ENCODE measurements around the gene ACBD4. TPM values are rescaled to one million over a fixed set of nuclear protein-coding genes. Genes with fewer than 3 reads are reported as not detected.
A peak's percentile ranks its signal among the peaks of the same experiment; 100 is the strongest.

Gene ACBD4
- total and polyA plus RNA-seq, 7 experiments from 2014 or later = 12.3 to 59.5 (median 19.8) TPM

DNA sequence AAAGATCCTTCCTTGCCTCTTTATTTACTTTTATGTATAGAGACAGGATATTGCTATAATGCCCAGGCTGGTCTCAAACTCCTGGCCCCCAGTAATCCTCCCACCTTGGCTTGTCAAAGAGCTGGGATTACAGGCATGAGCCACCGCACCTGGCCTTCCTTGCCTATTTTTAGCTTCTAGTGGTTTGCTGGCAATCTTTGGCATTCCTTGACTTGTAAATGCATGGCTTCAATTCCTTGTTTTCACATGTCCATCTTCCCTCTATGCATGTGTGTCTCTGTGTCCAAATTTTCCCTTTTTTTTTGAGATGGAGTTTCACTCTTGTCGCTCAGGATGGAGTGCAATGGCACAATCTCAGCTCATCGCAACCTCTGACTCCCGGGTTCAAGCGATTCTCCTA is 48.7 kb downstream of the ACBD4 start:
- POLR2A ChIA-PET = interaction anchor here (1.0 kb wide), 1 partner anchor 10 kb away, joined by 3 read pairs; no protein-coding TSS in a partner anchor
- no peaks in the 10 kb centered on the region for H3K4me1 ChIP-seq (ENCODE audit: control insufficient read depth in 2 of 2, insufficient read depth in 2 of 2, low read length in 2 of 2)
- no peaks in the 10 kb centered on the region for H3K27me3 ChIP-seq (ENCODE audit: control insufficient read depth in 2 of 2, insufficient read depth in 2 of 2, low read length in 2 of 2)
- no peaks in the 10 kb centered on the region for H3K9me3 Mint-ChIP-seq
- ATAC-seq = no peak
- CTCF ChIA-PET = interaction anchor here (1.3 kb wide), 1 partner anchor 49 kb away, joined by 5 read pairs; the partner anchor contains the start of gene ACBD4
- peak overlapping the region in 1 of 9 donors; percentile 9 for H3K27ac Mint-ChIP-seq
- intact Hi-C loops (cut with micrococcal nuclease) = no loop called here
- H3K4me1 Mint-ChIP-seq = no peaks in the 10 kb centered on the region
- H3K9me3 ChIP-seq (ENCODE audit: control insufficient read depth in 2 of 3, low read length in 3 of 3) = no peaks in the 10 kb centered on the region
- no peak overlapping the region for H3K4me3 ChIP-seq (ENCODE audit: low read length)
- H3K27ac ChIP-seq (ENCODE audit: low read depth, low read length) = no peak overlapping the region
- no peaks in the 10 kb centered on the region for H3K36me3 Mint-ChIP-seq
- DNase-seq = no peak
- no peak overlapping the region for H3K4me3 Mint-ChIP-seq
- no peaks in the 10 kb centered on the region for H3K36me3 ChIP-seq (ENCODE audit: control insufficient read depth in 2 of 3, insufficient read depth in 3 of 3, low read length in 3 of 3)
- peaks cover 0 to 2% (median 0%) of the 10 kb centered on the region in 5 donors for H3K27me3 Mint-ChIP-seq

DNA sequence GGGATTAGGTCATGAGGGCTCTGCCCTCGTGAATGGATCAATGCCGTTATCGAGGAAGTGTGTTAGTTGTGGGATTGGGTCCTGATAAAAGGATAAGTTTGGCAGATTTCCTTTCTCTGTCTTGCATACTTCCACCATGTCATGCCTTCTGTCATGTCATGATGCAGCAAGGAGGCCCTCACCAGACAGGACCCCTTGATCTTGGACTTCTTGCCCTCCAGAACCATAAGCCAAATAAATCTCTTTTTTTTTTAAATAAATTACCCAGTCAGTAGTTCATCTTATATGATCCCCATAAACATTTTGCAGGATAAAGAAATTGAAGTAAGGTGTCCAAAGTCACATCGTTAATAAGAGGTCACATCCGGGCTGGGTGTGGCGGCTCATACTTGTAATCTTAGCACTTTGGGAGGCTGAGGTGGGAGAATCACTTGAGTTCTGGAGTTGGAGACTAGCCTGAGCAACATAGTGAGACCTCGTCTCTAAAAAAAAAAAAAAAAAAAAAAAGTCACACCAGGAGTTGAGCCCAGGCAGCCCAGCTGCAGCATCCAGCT is 51.4 kb downstream of the ACBD4 start:
- Histone ChIP-seq H3K9me3 (ENCODE audit: control insufficient read depth in 2 of 3, low read length in 3 of 3) (no peaks in the 10 kb centered on the region), H3K4me3 (ENCODE audit: low read length) (no peak overlapping the region), H3K27me3 (ENCODE audit: control insufficient read depth in 2 of 2, insufficient read depth in 2 of 2, low read length in 2 of 2) (no peaks in the 10 kb centered on the region), H3K27ac (ENCODE audit: low read depth, low read length) (no peak overlapping the region), H3K4me1 (ENCODE audit: control insufficient read depth in 2 of 2, insufficient read depth in 2 of 2, low read length in 2 of 2) (no peaks in the 10 kb centered on the region), H3K36me3 (ENCODE audit: control insufficient read depth in 2 of 3, insufficient read depth in 3 of 3, low read length in 3 of 3) (no peaks in the 10 kb centered on the region)
- Mint-ChIP-seq H3K4me1 (no peaks in the 10 kb centered on the region), H3K4me3 (no peak overlapping the region), H3K36me3 (no peaks in the 10 kb centered on the region), H3K9me3 (no peaks in the 10 kb centered on the region), H3K27me3 (peaks cover 0 to 2% (median 0%) of the 10 kb centered on the region in 5 donors), H3K27ac (no peak overlapping the region)
- POLR2A ChIA-PET = no interaction called here
- DNase-seq (no peak), ATAC-seq (no peak)
- intact Hi-C loops (cut with micrococcal nuclease) = no loop called here
- CTCF ChIA-PET = interaction anchor here (0.7 kb wide), 1 partner anchor 239 kb away, joined by 3 read pairs; no protein-coding TSS in a partner anchor

DNA sequence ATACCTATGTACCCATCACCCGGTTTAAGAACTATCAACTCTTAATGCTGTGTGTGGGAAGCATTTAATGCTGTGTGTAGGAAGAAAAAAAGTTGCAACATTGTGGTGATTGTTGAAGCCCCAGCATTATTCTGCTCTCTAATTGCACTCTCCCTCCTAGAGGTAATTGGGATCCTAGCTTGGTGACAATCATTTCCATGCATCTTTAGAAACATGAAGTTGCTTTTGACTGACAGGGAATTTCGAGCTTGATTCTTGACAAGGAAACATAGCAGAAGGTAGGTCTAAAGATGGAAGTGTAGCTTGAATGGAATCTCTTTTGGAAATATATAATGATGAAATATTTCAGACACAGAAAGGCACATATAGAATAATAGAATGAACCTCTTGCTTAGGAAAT is 53.5 kb downstream of the ACBD4 start:
- Histone ChIP-seq H3K4me3 (ENCODE audit: low read length) (no peak overlapping the region), H3K36me3 (ENCODE audit: control insufficient read depth in 2 of 3, insufficient read depth in 3 of 3, low read length in 3 of 3) (no peaks in the 10 kb centered on the region), H3K4me1 (ENCODE audit: control insufficient read depth in 2 of 2, insufficient read depth in 2 of 2, low read length in 2 of 2) (no peaks in the 10 kb centered on the region), H3K9me3 (ENCODE audit: control insufficient read depth in 2 of 3, low read length in 3 of 3) (no peaks in the 10 kb centered on the region), H3K27ac (ENCODE audit: low read depth, low read length) (no peak overlapping the region), H3K27me3 (ENCODE audit: control insufficient read depth in 2 of 2, insufficient read depth in 2 of 2, low read length in 2 of 2) (no peaks in the 10 kb centered on the region)
- ATAC-seq (no peak), DNase-seq (no peak)
- Mint-ChIP-seq H3K9me3 (no peaks in the 10 kb centered on the region), H3K4me3 (no peak overlapping the region), H3K4me1 (no peaks in the 10 kb centered on the region), H3K36me3 (no peaks in the 10 kb centered on the region), H3K27ac (no peak overlapping the region), H3K27me3 (no peaks in the 10 kb centered on the region)
- CTCF ChIA-PET = interaction anchor here (0.7 to 1.6 kb wide), 3 partner anchors 8 to 53 kb away, joined by 3 to 9 read pairs (median 3); partner anchors contain the start of gene ACBD4
- intact Hi-C loops (cut with micrococcal nuclease) = no loop called here
- POLR2A ChIA-PET = no interaction called here

DNA sequence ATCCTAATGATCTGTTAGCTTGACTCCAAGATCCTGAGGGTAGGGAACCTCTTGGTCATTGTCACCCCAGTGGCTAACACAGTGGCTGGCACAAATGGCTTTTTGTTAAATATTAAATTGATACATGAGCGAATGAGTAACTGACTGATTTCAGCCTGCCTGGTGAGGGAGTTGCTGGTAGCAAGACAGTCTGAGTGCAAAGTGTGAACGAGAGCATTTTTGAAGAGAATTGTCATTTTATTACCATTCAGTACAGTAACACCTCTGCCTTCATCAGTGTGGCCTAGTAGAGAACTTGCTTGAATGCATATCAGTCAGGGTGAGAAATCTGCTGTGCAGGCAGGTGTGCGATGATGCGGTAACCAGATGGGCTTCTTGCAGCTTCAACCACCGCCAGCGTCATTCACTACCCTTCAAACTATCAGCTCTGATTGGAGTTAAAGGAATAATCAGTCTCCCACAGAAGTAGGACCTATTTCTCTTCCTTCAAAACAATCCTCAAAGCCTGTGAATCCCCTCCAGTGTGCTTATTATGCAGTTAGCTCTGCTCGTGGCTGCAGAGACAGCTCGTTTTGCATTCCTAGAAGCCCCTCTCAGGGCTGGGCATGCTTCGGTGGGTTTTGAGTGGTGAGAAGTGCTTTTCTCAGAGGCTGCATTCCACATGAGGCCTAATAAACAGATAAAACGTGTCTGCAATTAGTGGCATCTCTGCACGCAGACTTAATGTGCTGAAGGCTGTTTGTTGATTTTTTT is 55.2 kb downstream of the ACBD4 start:
- Mint-ChIP-seq H3K4me3 (no peak overlapping the region), H3K9me3 (peaks cover 0 to 3% (median 0%) of the 10 kb centered on the region in 11 donors), H3K4me1 (no peaks in the 10 kb centered on the region), H3K36me3 (peaks cover 0 to 1% (median 0%) of the 10 kb centered on the region in 5 donors), H3K27ac (peak overlapping the region in 1 of 9 donors; percentile 33), H3K27me3 (no peaks in the 10 kb centered on the region)
- intact Hi-C loops (cut with micrococcal nuclease) = no loop called here
- Histone ChIP-seq H3K4me1 (ENCODE audit: control insufficient read depth in 2 of 2, insufficient read depth in 2 of 2, low read length in 2 of 2) (no peaks in the 10 kb centered on the region), H3K27ac (ENCODE audit: low read depth, low read length) (no peak overlapping the region), H3K36me3 (ENCODE audit: control insufficient read depth in 2 of 3, insufficient read depth in 3 of 3, low read length in 3 of 3) (no peaks in the 10 kb centered on the region), H3K4me3 (ENCODE audit: low read length) (no peak overlapping the region), H3K9me3 (ENCODE audit: control insufficient read depth in 2 of 3, low read length in 3 of 3) (no peaks in the 10 kb centered on the region), H3K27me3 (ENCODE audit: control insufficient read depth in 2 of 2, insufficient read depth in 2 of 2, low read length in 2 of 2) (no peaks in the 10 kb centered on the region)
- ATAC-seq = no peak
- no peak for DNase-seq
- POLR2A ChIA-PET = interaction anchor here (0.6 to 1.2 kb wide), 2 partner anchors 25 to 29 kb away, joined by 3 to 5 read pairs; partner anchors contain the start of gene HEXIM2
- CTCF ChIA-PET = interaction anchor here (0.5 to 1.3 kb wide), 6 partner anchors 11 to 277 kb away, joined by 3 to 9 read pairs (median 4); partner anchors contain the start of gene ACBD4

Small RNAs within 50 kb of the gene (microRNA-seq; reads per million reads assigned to microRNA genes)
- gene MIR6784 (ENCODE audit: borderline microRNAs expressed) = not detected

Other genes starting within 250 kb of the ACBD4 start
- 100 to 1,000 TPM in 4 of 5 experiments, 10 to 100 TPM in 1; 94.3 to 157 (median 120) TPM for gene EFTUD2, start 236.2 kb upstream of the ACBD4 start, total RNA-seq
- 10 to 100 TPM; 53.1 to 68.2 TPM for gene EFTUD2, start 236.2 kb upstream of the ACBD4 start, polyA plus RNA-seq
- not detected for gene GFAP, start 220.2 kb upstream of the ACBD4 start, total RNA-seq
- under 1 TPM in 1 of 2 donors, not detected in 1; 0.16 TPM for gene GFAP, start 220.2 kb upstream of the ACBD4 start, polyA plus RNA-seq
- gene KIF18B, start 187.9 kb upstream of the ACBD4 start, total RNA-seq = 10 to 100 TPM in 1 of 5 experiments, under 1 TPM in 1, not detected in 3; 0.17 to 57.2 TPM
- not detected for gene KIF18B, start 187.9 kb upstream of the ACBD4 start, polyA plus RNA-seq
- gene C1QL1, start 167.4 kb upstream of the ACBD4 start, total RNA-seq = under 1 TPM in 1 of 5 experiments, not detected in 4; 0.29 TPM
- not detected for gene C1QL1, start 167.4 kb upstream of the ACBD4 start, polyA plus RNA-seq
- 10 to 100 TPM; 14.2 to 36.8 (median 29.8) TPM for gene DCAKD, start 84.1 kb upstream of the ACBD4 start, total RNA-seq
- 10 to 100 TPM; 16.9 to 27.6 TPM for gene DCAKD, start 84.1 kb upstream of the ACBD4 start, polyA plus RNA-seq
- 100 to 1,000 TPM in 3 of 5 experiments, 10 to 100 TPM in 2; 59.5 to 136 (median 121) TPM for gene NMT1, start 74.4 kb upstream of the ACBD4 start, total RNA-seq
- gene NMT1, start 74.4 kb upstream of the ACBD4 start, polyA plus RNA-seq = 10 to 100 TPM; 37.5 to 64.1 TPM
- 1 to 10 TPM; 2.0 to 5.1 (median 3.2) TPM for gene PLCD3, start 3.2 kb upstream of the ACBD4 start, total RNA-seq
- under 1 TPM in 1 of 2 donors, not detected in 1; 0.21 TPM for gene PLCD3, start 3.2 kb upstream of the ACBD4 start, polyA plus RNA-seq
- gene HEXIM1, start 12.8 kb downstream of the ACBD4 start, total RNA-seq = 10 to 100 TPM; 28.5 to 41.3 (median 37.6) TPM
- gene HEXIM1, start 12.8 kb downstream of the ACBD4 start, polyA plus RNA-seq = 1 to 10 TPM; 5.1 to 6.1 TPM
- 1 to 10 TPM; 2.2 to 8.2 (median 3.4) TPM for gene HEXIM2, start 26.2 kb downstream of the ACBD4 start, total RNA-seq
- 1 to 10 TPM; 2.4 to 3.2 TPM for gene HEXIM2, start 26.2 kb downstream of the ACBD4 start, polyA plus RNA-seq
- gene FMNL1, start 86.2 kb downstream of the ACBD4 start, total RNA-seq = 100 to 1,000 TPM; 324 to 595 (median 396) TPM
- 10 to 100 TPM; 19.0 to 36.4 TPM for gene FMNL1, start 86.2 kb downstream of the ACBD4 start, polyA plus RNA-seq
- 1 to 10 TPM in 1 of 5 experiments, under 1 TPM in 3, not detected in 1; 0.12 to 1.1 (median 0.58) TPM for gene SPATA32, start 126.4 kb downstream of the ACBD4 start, total RNA-seq
- under 1 TPM; 0.31 to 0.59 TPM for gene SPATA32, start 126.4 kb downstream of the ACBD4 start, polyA plus RNA-seq
- 10 to 100 TPM; 31.3 to 39.8 (median 34.1) TPM for gene MAP3K14, start 181.3 kb downstream of the ACBD4 start, total RNA-seq
- 10 to 100 TPM in 1 of 2 donors, 1 to 10 TPM in 1; 2.4 to 10.6 TPM for gene MAP3K14, start 181.3 kb downstream of the ACBD4 start, polyA plus RNA-seq